GM23248 (cell line): Measurements from ENCODE around the gene ALG13.

ENCODE experiments used
- EZH2 ChIP-seq: fragments of 200-600 bp; sonication (generic); IDR thresholded peaks from 2 replicates; pipeline ENCODE4 v1.6.1; 2018; ENCODE audit warnings: antibody characterized with exemption, mild to moderate bottlenecking; ENCODE audit not compliant: insufficient read depth, poor library complexity, severe bottlenecking
- EZH2phosphoT487 ChIP-seq: fragments of 200-600 bp; sonication (generic); IDR thresholded peaks from 2 replicates; pipeline ENCODE4 v1.6.1; 2018; ENCODE audit warnings: antibody characterized with exemption, moderate library complexity, mild to moderate bottlenecking, low read depth; ENCODE audit not compliant: insufficient read depth

DNA sequence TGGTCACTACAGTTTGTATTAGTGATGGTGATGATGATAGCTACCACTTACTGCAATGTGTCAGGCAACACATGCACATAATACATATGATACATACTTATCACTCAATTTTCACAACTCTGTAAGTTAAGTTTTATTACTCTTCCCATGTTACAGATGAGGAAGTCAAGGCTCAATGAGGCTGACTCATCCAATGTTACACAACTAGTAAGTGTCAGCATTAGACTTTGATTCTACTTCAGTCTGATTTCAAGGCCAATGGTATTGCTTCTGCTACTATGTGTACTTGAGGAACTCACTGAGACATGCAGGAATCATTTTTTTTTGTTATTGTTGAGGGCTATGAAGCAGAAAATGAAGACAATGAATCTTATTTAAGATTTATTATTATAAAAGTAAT is 98.6 kb downstream of the ALG13 start:
- TF ChIP-seq EZH2 (no peak), EZH2phosphoT487 (no peak)
